ENCODE results near the gene STAG2.

GRCh38 chrX:123949846-123950245 is 11.7 kb upstream of the STAG2 start:
- no peak for TF ChIP-seq CTCF (IDR thresholded peaks at IDR 0.05; ENCODE audit: poor library complexity)
- TF ChIP-seq EZH2phosphoT487 (IDR thresholded peaks at IDR 0.05; ENCODE audit: low read depth, severe bottlenecking, unreplicated experiment), result no peak
- TF ChIP-seq EZH2 (IDR thresholded peaks at IDR 0.05; ENCODE audit: borderline replicate concordance), result no peak
